H1 (cell line): ENCODE measurements around the gene LOXHD1.

Experiments used
- CREB1 ChIP-seq: IDR thresholded peaks from 2 replicates; pipeline ENCODE4 v1.6.1; 2012; ENCODE audit warnings: inconsistent platforms
- CTCF ChIP-seq, 3 experiments: IDR thresholded peaks; 1 replicate in 2 of 3; 2 replicates in 1 of 3; pipeline versions ENCODE4 v1.5.1 to v1.6.1; 2011; ENCODE audit warnings: low read length in 3 of 3, mild to moderate bottlenecking in 3 of 3, inconsistent platforms in 2 of 3, low read depth in 1 of 3, moderate library complexity in 1 of 3; ENCODE audit not compliant: insufficient read depth in 1 of 3; ENCODE audit errors: control extremely low read depth in 1 of 3
- MAX ChIP-seq: IDR thresholded peaks from 2 replicates; pipeline ENCODE4 v1.6.1; 2012; ENCODE audit warnings: inconsistent platforms
- POLR2A ChIP-seq, 2 experiments: IDR thresholded peaks; 1 replicate in 1 of 2; 2 replicates in 1 of 2; pipeline ENCODE4 v1.6.1; 2011; ENCODE audit warnings: low read depth in 2 of 2, low read length in 2 of 2, mild to moderate bottlenecking in 2 of 2; ENCODE audit errors: control extremely low read depth in 1 of 2
- SAP30 ChIP-seq: fragments of 300-600 bp; sonication (generic); IDR thresholded peaks from 2 replicates; pipeline ENCODE4 v1.7.1; 2012; ENCODE audit warnings: low read length, moderate library complexity, mild to moderate bottlenecking, inconsistent platforms; ENCODE audit not compliant: insufficient read depth, insufficient replicate concordance
- SIN3A ChIP-seq, 2 experiments: IDR thresholded peaks in 1 of 2; conservative IDR thresholded peaks in 1 of 2; 2 replicates each; pipeline ENCODE4 v1.6.1; 2011 to 2012; ENCODE audit warnings: low read length in 2 of 2, improper control_type of control experiment in 1 of 2, low read depth in 1 of 2, mild to moderate bottlenecking in 1 of 2

GRCh38 chr18:46680784-46681695 lies 24.0 kb upstream of the LOXHD1 start:
- TF ChIP-seq SIN3A (conservative IDR thresholded peaks at IDR 0.05 in 1 of 2, IDR thresholded peaks at IDR 0.05 in 1 of 2; ENCODE audit: low read depth in 1 of 2, low read length in 2 of 2) (no peak), SAP30 (no peak), CTCF (IDR thresholded peaks at IDR 0.05; ENCODE audit: control extremely low read depth in 1 of 3, insufficient read depth in 1 of 3, low read depth in 1 of 3, low read length in 3 of 3) (no peak), POLR2A (IDR thresholded peaks at IDR 0.05; ENCODE audit: control extremely low read depth in 1 of 2, low read depth in 2 of 2, low read length in 2 of 2) (no peak), CREB1 (no peak), MAX (no peak)
